Measurements from ENCODE around the gene COASY. TPM values are rescaled to one million over a fixed set of nuclear protein-coding genes. Genes with fewer than 3 reads are reported as not detected.

COASY gene
- total and polyA plus RNA-seq, 2 experiments from 2014 or later, result 60.1 to 72.1 TPM

DNA sequence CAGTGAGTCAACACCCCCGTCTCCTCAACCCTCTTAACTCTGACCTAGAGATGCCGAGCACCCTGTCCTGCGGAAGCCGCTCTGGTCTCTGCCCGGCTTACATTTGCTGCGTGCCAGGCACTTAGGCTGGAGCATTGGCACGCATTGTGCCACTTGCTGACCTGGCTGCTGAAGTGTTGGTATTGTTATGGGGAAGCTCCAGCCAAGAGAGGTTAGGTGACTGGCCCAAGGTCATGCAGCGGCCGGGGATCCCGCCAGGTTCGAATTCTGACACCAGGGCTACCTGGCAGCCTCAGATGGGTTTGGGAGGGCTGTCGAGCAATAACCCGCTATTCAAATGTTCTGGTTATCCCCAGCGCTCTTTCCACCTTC lies 14.3 kb upstream of the COASY start (continued):
- TF ChIP-seq, protein P1, sequence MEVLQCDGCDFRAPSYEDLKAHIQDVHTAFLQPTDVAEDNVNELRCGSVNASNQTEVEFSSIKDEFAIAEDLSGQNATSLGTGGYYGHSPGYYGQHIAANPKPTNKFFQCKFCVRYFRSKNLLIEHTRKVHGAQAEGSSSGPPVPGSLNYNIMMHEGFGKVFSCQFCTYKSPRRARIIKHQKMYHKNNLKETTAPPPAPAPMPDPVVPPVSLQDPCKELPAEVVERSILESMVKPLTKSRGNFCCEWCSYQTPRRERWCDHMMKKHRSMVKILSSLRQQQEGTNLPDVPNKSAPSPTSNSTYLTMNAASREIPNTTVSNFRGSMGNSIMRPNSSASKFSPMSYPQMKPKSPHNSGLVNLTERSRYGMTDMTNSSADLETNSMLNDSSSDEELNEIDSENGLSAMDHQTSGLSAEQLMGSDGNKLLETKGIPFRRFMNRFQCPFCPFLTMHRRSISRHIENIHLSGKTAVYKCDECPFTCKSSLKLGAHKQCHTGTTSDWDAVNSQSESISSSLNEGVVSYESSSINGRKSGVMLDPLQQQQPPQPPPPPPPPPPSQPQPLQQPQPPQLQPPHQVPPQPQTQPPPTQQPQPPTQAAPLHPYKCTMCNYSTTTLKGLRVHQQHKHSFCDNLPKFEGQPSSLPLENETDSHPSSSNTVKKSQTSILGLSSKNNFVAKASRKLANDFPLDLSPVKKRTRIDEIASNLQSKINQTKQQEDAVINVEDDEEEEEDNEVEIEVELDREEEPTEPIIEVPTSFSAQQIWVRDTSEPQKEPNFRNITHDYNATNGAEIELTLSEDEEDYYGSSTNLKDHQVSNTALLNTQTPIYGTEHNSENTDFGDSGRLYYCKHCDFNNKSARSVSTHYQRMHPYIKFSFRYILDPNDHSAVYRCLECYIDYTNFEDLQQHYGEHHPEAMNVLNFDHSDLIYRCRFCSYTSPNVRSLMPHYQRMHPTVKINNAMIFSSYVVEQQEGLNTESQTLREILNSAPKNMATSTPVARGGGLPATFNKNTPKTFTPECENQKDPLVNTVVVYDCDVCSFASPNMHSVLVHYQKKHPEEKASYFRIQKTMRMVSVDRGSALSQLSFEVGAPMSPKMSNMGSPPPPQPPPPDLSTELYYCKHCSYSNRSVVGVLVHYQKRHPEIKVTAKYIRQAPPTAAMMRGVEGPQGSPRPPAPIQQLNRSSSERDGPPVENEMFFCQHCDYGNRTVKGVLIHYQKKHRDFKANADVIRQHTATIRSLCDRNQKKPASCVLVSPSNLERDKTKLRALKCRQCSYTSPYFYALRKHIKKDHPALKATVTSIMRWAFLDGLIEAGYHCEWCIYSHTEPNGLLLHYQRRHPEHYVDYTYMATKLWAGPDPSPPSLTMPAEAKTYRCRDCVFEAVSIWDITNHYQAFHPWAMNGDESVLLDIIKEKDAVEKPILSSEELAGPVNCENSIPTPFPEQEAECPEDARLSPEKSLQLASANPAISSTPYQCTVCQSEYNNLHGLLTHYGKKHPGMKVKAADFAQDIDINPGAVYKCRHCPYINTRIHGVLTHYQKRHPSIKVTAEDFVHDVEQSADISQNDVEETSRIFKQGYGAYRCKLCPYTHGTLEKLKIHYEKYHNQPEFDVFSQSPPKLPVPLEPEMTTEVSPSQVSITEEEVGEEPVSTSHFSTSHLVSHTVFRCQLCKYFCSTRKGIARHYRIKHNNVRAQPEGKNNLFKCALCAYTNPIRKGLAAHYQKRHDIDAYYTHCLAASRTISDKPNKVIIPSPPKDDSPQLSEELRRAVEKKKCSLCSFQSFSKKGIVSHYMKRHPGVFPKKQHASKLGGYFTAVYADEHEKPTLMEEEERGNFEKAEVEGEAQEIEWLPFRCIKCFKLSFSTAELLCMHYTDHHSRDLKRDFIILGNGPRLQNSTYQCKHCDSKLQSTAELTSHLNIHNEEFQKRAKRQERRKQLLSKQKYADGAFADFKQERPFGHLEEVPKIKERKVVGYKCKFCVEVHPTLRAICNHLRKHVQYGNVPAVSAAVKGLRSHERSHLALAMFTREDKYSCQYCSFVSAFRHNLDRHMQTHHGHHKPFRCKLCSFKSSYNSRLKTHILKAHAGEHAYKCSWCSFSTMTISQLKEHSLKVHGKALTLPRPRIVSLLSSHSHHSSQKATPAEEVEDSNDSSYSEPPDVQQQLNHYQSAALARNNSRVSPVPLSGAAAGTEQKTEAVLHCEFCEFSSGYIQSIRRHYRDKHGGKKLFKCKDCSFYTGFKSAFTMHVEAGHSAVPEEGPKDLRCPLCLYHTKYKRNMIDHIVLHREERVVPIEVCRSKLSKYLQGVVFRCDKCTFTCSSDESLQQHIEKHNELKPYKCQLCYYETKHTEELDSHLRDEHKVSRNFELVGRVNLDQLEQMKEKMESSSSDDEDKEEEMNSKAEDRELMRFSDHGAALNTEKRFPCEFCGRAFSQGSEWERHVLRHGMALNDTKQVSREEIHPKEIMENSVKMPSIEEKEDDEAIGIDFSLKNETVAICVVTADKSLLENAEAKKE (CRISPR knock-in tag; IDR thresholded peaks at IDR 0.05), result no peak
- TF ChIP-seq POLR2AphosphoS5 (IDR thresholded peaks at IDR 0.05; ENCODE audit: low read depth), result no peak

DNA sequence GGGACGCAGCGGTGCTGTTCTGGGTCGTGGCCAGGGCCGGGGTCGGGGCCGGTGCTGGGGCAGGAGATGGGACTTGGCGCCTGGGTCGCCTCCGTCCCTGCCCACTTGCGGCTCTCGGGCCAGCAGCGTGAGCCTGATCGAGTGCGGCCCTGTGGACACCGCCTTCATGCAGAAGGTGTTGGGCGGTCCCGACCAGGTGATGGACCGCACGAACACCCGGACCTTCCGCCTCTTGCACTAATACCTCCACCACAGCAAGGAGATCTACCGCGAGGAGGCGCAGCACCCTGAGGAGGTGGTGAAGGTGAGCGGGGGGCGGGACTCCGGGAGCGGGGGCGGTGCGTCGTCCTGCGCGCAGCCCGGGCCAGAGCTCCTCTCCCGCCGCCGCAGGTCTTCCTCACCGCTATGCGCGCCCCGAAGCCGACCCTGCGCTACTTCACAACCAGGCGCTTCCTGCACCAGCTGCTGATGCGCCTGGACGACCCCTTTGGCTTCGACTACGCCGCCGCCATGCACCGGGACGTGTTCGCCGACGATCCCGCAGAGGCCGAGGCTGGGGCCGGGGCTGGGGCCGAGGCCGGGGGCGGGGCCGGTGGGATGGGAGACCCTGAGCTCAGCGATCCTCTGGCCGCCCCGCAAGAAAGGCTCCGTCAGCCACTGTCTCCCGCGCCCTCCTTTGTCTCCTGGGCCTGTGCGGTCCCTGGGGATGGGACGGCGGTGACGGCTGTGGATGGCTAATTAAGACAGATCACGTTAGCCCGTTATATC lies 13.7 kb upstream of the COASY start:
- ATAC-seq (peak; percentile 88), DNase-seq (ENCODE audit: low spot score) (peak; percentile 98)
- H4K20me1 ChIP-seq (replicated peaks; ENCODE audit: insufficient read depth), result peaks cover 6% of the 10 kb centered on the region; the same call in 1 of the 2 replicates
- H3K27me3 ChIP-seq (ENCODE audit: insufficient read depth), result 0 out of 2 replicates have a peak, but pooled peaks cover 7% of the 10 kb centered on the region
- peaks cover 6% of the 10 kb centered on the region for H3K27me3 Mint-ChIP-seq (ENCODE audit: insufficient read depth, low read depth, poor library complexity)
- peak overlapping the region; percentile 66 for H3K4me3 Mint-ChIP-seq
- peaks cover 4% of the 10 kb centered on the region; the same call in 1 of the 2 replicates for H3K4me1 ChIP-seq (ENCODE audit: insufficient read depth)
- TF ChIP-seq POLR2AphosphoS5 (IDR thresholded peaks at IDR 0.05; ENCODE audit: low read depth), result peak; percentile 81
- TF ChIP-seq, protein P2, sequence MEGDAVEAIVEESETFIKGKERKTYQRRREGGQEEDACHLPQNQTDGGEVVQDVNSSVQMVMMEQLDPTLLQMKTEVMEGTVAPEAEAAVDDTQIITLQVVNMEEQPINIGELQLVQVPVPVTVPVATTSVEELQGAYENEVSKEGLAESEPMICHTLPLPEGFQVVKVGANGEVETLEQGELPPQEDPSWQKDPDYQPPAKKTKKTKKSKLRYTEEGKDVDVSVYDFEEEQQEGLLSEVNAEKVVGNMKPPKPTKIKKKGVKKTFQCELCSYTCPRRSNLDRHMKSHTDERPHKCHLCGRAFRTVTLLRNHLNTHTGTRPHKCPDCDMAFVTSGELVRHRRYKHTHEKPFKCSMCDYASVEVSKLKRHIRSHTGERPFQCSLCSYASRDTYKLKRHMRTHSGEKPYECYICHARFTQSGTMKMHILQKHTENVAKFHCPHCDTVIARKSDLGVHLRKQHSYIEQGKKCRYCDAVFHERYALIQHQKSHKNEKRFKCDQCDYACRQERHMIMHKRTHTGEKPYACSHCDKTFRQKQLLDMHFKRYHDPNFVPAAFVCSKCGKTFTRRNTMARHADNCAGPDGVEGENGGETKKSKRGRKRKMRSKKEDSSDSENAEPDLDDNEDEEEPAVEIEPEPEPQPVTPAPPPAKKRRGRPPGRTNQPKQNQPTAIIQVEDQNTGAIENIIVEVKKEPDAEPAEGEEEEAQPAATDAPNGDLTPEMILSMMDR (conservative IDR thresholded peaks at IDR 0.05; ENCODE audit: low read depth in 2 of 2), result peak; percentile 56 to 89
- TF ChIP-seq CREB1 (CRISPR knock-in tag; IDR thresholded peaks at IDR 0.05; ENCODE audit: low read depth), result peak; percentile 27; the same call in 1 of the 2 replicates
- TF ChIP-seq, protein P3, sequence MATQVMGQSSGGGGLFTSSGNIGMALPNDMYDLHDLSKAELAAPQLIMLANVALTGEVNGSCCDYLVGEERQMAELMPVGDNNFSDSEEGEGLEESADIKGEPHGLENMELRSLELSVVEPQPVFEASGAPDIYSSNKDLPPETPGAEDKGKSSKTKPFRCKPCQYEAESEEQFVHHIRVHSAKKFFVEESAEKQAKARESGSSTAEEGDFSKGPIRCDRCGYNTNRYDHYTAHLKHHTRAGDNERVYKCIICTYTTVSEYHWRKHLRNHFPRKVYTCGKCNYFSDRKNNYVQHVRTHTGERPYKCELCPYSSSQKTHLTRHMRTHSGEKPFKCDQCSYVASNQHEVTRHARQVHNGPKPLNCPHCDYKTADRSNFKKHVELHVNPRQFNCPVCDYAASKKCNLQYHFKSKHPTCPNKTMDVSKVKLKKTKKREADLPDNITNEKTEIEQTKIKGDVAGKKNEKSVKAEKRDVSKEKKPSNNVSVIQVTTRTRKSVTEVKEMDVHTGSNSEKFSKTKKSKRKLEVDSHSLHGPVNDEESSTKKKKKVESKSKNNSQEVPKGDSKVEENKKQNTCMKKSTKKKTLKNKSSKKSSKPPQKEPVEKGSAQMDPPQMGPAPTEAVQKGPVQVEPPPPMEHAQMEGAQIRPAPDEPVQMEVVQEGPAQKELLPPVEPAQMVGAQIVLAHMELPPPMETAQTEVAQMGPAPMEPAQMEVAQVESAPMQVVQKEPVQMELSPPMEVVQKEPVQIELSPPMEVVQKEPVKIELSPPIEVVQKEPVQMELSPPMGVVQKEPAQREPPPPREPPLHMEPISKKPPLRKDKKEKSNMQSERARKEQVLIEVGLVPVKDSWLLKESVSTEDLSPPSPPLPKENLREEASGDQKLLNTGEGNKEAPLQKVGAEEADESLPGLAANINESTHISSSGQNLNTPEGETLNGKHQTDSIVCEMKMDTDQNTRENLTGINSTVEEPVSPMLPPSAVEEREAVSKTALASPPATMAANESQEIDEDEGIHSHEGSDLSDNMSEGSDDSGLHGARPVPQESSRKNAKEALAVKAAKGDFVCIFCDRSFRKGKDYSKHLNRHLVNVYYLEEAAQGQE (IDR thresholded peaks at IDR 0.05; ENCODE audit: unreplicated experiment), result no peak
- no peak overlapping the region for H3K27ac Mint-ChIP-seq
- H3K36me3 ChIP-seq (ENCODE audit: insufficient read depth), result no peaks in the 10 kb centered on the region
- H3K9me2 ChIP-seq (ENCODE audit: insufficient read depth), result no peaks in the 10 kb centered on the region
- no peaks in the 10 kb centered on the region for H3K9me3 Mint-ChIP-seq
- peak overlapping the region; percentile 72 for H3K4me3 ChIP-seq
- peak overlapping the region; percentile 84 for H3K4me2 ChIP-seq
- H3F3A ChIP-seq (replicated peaks; ENCODE audit: low read depth), result peaks cover 10% of the 10 kb centered on the region
- H3K79me2 ChIP-seq (replicated peaks; ENCODE audit: insufficient read depth), result 0 out of 2 replicates have a peak, but pooled peaks cover 2% of the 10 kb centered on the region
- H2AFZ ChIP-seq, result peak overlapping the region; percentile 92; the same call in 1 of the 2 replicates
- peaks cover 8% of the 10 kb centered on the region; the same call in 2 of the 3 replicates for H3K4me1 Mint-ChIP-seq
- H3K27ac ChIP-seq (ENCODE audit: low read depth), result no peak overlapping the region
- 0 out of 3 replicates have a peak, but pooled peaks cover 3% of the 10 kb centered on the region for H3K36me3 Mint-ChIP-seq (ENCODE audit: low read depth)

Measured in GM23338 (cell line).